NCI-H1436 (cell line): Measurements from ENCODE around the gene SPAST.
"Not testable (repeated sequence)": the region's sequence is repeated elsewhere in the genome, so short reads cannot be mapped to it uniquely, and the experiment has no call there.

Experiments
- DNase-seq: peaks from one replicate; lab custom pipeline; 2025; lab: John Stamatoyannopoulos, UW

SPAST gene

DNA sequence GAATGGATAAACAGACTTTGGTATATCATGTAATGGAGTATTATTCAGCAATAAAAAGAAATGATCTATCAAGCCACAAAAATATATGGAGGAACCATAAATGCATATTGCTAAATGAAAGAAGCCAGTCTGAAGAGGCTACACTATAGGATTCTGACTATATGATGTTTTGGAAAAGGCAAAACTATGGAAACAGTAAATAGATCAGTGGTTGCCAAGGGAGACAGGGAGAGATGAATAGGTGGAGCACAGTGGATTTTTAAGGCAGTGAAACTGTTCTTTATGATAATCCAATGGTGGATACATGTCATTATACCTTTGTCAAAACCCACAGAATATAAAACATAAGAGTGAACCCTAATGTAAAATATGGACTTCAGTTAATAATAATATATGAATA lies 61.3 kb downstream of the SPAST start:
- DNase-seq, result no peak

- DNase-seq, result no peak
Observed at GRCh38 chr2:32128636-32129035, 65.3 kb downstream of the SPAST start.

DNA sequence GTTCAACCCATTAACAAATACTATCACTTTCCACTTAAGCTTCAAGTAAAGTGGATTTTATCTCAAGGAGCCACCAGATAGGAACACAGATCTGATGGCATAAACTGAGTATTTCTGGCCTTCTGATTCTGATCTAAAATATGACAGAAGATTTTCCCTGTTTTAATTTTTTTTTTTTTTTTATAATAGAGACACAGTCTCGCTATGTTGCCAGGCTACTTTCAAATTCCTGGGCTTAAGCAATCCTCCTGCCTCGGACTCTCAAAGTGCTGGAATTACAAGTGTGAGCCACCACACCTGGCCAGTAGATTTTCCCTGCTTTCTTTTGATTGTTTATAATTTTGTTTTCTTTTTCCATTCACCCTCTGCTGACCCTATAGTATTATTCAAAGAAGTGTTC lies 65.7 kb downstream of the SPAST start:
- no peak for DNase-seq

DNA sequence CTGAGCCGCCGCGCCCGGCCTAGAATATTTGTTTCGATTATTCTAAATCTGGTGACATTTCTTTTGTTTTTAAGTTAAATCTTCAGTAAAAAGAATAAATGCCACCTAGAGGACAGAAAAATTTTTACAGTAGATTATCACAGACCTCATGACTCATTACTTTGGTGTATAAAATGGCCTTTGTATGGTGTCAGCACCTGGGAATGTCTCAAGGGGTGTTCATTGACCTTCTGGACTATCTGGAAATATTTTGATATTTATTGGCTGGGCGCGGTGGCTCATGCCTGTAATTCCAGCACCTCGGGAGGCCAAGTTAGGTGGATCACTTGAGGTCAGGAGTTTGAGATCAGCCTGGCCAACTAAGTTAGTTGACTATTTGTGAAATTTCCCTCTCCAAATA lies 72.1 kb downstream of the SPAST start:
- DNase-seq, result no peak

- DNase-seq, result no peak
Observed at GRCh38 chr2:32136097-32136496, 72.7 kb downstream of the SPAST start.

- DNase-seq, result not testable (repeated sequence)
Observed at GRCh38 chr2:32151544-32151943, 88.2 kb downstream of the SPAST start.

DNA sequence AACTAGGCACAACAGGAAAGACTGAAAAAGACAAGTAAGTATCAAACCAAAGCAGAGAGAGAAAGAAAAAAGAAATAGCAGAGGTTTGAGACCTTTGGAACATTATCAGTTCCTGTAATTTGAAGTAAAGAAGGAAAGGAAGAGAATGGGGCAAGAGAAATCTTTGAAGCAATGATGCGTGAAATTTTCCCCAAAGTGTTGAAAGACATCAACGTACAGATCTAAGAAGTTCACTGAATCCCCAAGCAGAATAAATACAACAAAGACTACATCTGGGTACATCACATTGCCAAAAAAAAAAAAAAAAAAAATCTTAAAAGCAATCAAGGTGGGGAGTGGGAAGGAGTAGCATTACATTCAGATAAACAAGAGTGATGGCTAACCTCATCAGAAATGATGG lies 96.3 kb downstream of the SPAST start:
- no peak for DNase-seq

GRCh38 chr2:32161296-32161695 lies 97.9 kb downstream of the SPAST start:
- no peak for DNase-seq

DNA sequence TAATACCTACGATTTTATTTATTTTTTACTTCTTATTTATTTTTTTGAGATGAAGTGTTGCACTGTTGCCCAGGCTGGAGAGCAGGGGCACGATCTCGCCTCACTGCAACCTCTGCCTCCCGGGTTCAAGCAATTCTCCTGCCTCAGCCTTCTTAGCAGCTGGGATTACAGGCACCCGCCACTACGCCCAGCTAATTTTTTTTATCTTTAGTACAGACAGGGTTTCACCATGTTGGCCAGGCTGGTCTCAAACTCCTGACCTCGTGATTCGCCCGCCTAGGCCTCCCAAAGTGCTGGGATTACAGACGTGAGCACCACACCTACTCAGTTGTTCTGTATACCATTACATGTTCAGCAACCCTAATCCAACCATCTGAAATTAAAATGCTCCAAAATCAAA lies 100.9 kb downstream of the SPAST start:
- DNase-seq, result not testable (repeated sequence)

DNA sequence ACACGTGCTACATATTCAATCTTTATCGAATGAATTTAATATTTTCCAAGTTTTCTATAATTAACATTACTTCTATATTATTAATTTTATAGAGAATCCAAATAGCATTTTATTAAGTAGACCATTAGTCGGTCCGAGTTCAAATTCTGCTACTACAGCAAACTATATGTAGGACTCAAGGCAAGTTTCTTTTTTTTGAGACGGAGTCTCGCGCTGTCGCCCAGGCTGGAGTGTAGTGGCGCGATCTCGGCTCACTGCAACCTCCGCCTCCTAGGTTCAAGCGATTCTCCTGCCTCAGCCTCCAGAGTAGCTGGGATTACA lies 101.6 kb downstream of the SPAST start:
- not testable (repeated sequence) for DNase-seq

GRCh38 chr2:32166115-32166574 lies 102.8 kb downstream of the SPAST start:
- no peak for DNase-seq

GRCh38 chr2:32168513-32168912 lies 105.2 kb downstream of the SPAST start:
- no peak for DNase-seq

- no peak for DNase-seq
Observed at GRCh38 chr2:32172870-32173269, 109.5 kb downstream of the SPAST start.

GRCh38 chr2:32182667-32183066 lies 119.3 kb downstream of the SPAST start:
- DNase-seq, result no peak

- DNase-seq, result no peak
Observed at GRCh38 chr2:32189011-32189410, 125.7 kb downstream of the SPAST start.

DNA sequence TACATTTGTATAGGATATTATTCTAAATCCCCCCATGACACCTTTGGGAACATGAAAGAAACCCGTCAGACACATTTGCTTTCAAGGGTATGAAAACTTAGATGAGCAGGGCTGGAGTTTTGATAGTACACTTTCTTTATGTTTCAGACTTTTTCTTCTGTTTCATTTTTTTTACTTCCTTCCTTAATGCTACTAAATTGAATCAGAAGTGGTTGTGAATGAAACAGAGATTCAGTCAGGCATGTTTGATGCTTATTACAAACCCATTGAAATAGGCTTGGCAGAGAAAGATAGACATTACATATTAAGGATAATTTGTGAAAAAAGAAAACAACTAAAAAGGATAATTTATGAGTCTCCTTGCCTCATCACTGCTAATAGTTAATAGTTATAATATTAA lies 129.1 kb downstream of the SPAST start:
- no peak for DNase-seq

GRCh38 chr2:32200814-32201213 lies 137.5 kb downstream of the SPAST start:
- DNase-seq, result no peak

DNA sequence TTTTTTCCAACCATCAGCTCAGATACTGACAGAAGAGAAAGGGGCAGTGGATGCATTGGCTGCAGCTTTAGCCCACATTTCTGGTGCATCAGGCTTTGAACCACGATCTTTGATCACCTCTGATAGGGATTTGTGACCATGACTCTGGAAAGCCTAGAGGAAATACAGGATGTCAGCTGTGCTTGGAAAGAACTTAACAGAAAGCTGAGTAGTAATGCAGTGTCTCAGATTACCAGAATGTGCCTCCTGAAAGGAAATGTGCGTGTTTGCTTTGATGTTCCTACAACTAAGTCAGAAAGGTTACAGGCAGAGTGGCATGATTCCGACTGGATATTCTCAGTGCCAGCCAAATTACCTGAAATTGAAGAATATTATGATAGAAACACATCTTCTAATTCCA lies 140.1 kb downstream of the SPAST start:
- not testable (repeated sequence) for DNase-seq
